HG03097 (cell line): Measurements from ENCODE around the gene PRR14L.
"Not testable (repeated sequence)": the region's sequence is repeated elsewhere in the genome, so short reads cannot be mapped to it uniquely, and the experiment has no call there.

Experiments
- ATAC-seq: cut with Tn5 transposase; IDR thresholded peaks from one replicate; pipeline ENCODE4 v1.9.1; 2021; ENCODE audit not compliant: unreplicated experiment, low FRiP score

PRR14L gene

GRCh38 chr22:31683181-31684105 lies 66.5 kb downstream of the PRR14L start:
- no peak for ATAC-seq

- ATAC-seq: no peak
Observed at GRCh38 chr22:31682751-31683150, 67.2 kb downstream of the PRR14L start.

GRCh38 chr22:31681349-31682345 lies 68.3 kb downstream of the PRR14L start:
- ATAC-seq: no peak

- no peak for ATAC-seq
Observed at GRCh38 chr22:31680861-31681341, 69.0 kb downstream of the PRR14L start.

GRCh38 chr22:31678748-31679147 lies 71.2 kb downstream of the PRR14L start:
- ATAC-seq: no peak

- peak; percentile 87 for ATAC-seq
Observed at GRCh38 chr22:31676700-31677099, 73.2 kb downstream of the PRR14L start.

GRCh38 chr22:31674219-31674618 lies 75.7 kb downstream of the PRR14L start:
- ATAC-seq: not testable (repeated sequence)

GRCh38 chr22:31668849-31669248 lies 81.1 kb downstream of the PRR14L start:
- ATAC-seq: not testable (repeated sequence)

- ATAC-seq: no peak
Observed at GRCh38 chr22:31662668-31663037, 87.3 kb downstream of the PRR14L start.

GRCh38 chr22:31661851-31662667 lies 87.9 kb downstream of the PRR14L start, which contains the start of gene PISD:
TSS of gene PISD (minus strand) at chr22:31662215. CDS start at chr22:31662208, 7 bp downstream.
- ATAC-seq: peak; percentile 71

- ATAC-seq: not testable (repeated sequence)
Observed at GRCh38 chr22:31660860-31661341, 89.0 kb downstream of the PRR14L start.

GRCh38 chr22:31659246-31659645 lies 90.7 kb downstream of the PRR14L start:
- ATAC-seq: no peak

- no peak for ATAC-seq
Observed at GRCh38 chr22:31654408-31654807, 95.5 kb downstream of the PRR14L start.

GRCh38 chr22:31653944-31654343 lies 96.0 kb downstream of the PRR14L start:
- no peak for ATAC-seq

GRCh38 chr22:31652911-31653684 lies 96.8 kb downstream of the PRR14L start:
- ATAC-seq: no peak

- no peak for ATAC-seq
Observed at GRCh38 chr22:31652088-31652487, 97.8 kb downstream of the PRR14L start.

- no peak for ATAC-seq
Observed at GRCh38 chr22:31651664-31652063, 98.3 kb downstream of the PRR14L start.

GRCh38 chr22:31650391-31650790 lies 99.5 kb downstream of the PRR14L start:
- no peak for ATAC-seq
